ENCODE results near the gene DTNA. TPM values are rescaled to one million over a fixed set of nuclear protein-coding genes. Genes with fewer than 3 reads are reported as not detected.

Gene DTNA
- total RNA-seq, 1 experiment from 2014 or later = 10.4 TPM

- H3K4me3 ChIP-seq (ENCODE audit: low read depth, low read length) = no peak overlapping the region
- TF ChIP-seq, protein P1, sequence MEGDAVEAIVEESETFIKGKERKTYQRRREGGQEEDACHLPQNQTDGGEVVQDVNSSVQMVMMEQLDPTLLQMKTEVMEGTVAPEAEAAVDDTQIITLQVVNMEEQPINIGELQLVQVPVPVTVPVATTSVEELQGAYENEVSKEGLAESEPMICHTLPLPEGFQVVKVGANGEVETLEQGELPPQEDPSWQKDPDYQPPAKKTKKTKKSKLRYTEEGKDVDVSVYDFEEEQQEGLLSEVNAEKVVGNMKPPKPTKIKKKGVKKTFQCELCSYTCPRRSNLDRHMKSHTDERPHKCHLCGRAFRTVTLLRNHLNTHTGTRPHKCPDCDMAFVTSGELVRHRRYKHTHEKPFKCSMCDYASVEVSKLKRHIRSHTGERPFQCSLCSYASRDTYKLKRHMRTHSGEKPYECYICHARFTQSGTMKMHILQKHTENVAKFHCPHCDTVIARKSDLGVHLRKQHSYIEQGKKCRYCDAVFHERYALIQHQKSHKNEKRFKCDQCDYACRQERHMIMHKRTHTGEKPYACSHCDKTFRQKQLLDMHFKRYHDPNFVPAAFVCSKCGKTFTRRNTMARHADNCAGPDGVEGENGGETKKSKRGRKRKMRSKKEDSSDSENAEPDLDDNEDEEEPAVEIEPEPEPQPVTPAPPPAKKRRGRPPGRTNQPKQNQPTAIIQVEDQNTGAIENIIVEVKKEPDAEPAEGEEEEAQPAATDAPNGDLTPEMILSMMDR (IDR thresholded peaks at IDR 0.05; ENCODE audit: insufficient read depth in 1 of 2, low read depth in 1 of 2, low read length in 1 of 2, severe bottlenecking in 1 of 2, unreplicated experiment in 1 of 2) = no peak
- POLR2A ChIA-PET = no interaction called here
- intact Hi-C loops (cut with micrococcal nuclease; ENCODE audit: unreplicated experiment) = no loop called here
- Mint-ChIP-seq H3K9me3 (ENCODE audit: unreplicated experiment) (no peaks in the 10 kb centered on the region), H3K36me3 (ENCODE audit: insufficient read depth, unreplicated experiment) (no peaks in the 10 kb centered on the region), H3K27ac (ENCODE audit: unreplicated experiment) (no peak overlapping the region), H3K4me1 (ENCODE audit: low read depth, unreplicated experiment) (no peaks in the 10 kb centered on the region), H3K4me3 (ENCODE audit: unreplicated experiment) (no peak overlapping the region), H3K27me3 (ENCODE audit: insufficient read depth, unreplicated experiment) (no peaks in the 10 kb centered on the region)
- DNase-seq = no peak
- no peaks in the 10 kb centered on the region for H3K27me3 ChIP-seq (replicated peaks; ENCODE audit: control insufficient read depth, insufficient read depth, low read length)
- no peaks in the 10 kb centered on the region for H3K9me3 ChIP-seq
- CTCF ChIA-PET = no interaction called here
- no peaks in the 10 kb centered on the region for H3K36me3 ChIP-seq (ENCODE audit: control insufficient read depth, insufficient read depth, low read length)
- no peaks in the 10 kb centered on the region for H3K4me1 ChIP-seq
- BruUV-seq (replicated peaks) = no TSS peak
These were observed 15.4 kb upstream of the DTNA start for GRCh38 chr18:34694591-34695165.

DNA sequence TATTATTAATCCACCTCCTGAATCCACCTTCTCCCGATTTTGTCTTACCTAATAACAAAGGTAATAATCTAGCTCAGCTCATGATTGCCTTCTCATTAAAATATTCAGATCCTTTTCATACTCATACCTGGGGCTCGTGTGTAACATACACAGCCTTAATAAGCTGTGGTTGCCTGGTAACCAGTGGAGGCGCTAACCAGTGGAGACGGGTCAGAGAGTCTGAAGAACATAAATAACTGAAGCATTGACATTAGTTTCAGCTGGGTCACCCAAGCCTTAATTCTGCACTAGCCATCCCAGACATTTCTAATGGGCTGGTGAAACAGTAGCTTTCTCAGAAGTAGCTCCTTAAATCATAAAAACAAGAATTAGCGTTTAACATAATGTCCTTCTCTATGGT is 14.8 kb upstream of the DTNA start:
- no peaks in the 10 kb centered on the region for H3K36me3 Mint-ChIP-seq (ENCODE audit: insufficient read depth, unreplicated experiment)
- H3K27me3 Mint-ChIP-seq (ENCODE audit: insufficient read depth, unreplicated experiment) = no peaks in the 10 kb centered on the region
- intact Hi-C loops (cut with micrococcal nuclease; ENCODE audit: unreplicated experiment) = no loop called here
- POLR2A ChIA-PET = no interaction called here
- no peaks in the 10 kb centered on the region for H3K27me3 ChIP-seq (replicated peaks; ENCODE audit: control insufficient read depth, insufficient read depth, low read length)
- no peaks in the 10 kb centered on the region for H3K4me1 Mint-ChIP-seq (ENCODE audit: low read depth, unreplicated experiment)
- H3K4me3 Mint-ChIP-seq (ENCODE audit: unreplicated experiment) = no peak overlapping the region
- H3K27ac Mint-ChIP-seq (ENCODE audit: unreplicated experiment) = no peak overlapping the region
- no peaks in the 10 kb centered on the region for H3K36me3 ChIP-seq (ENCODE audit: control insufficient read depth, insufficient read depth, low read length)
- H3K9me3 ChIP-seq = no peaks in the 10 kb centered on the region
- no peak for DNase-seq
- TF ChIP-seq, protein P1 (IDR thresholded peaks at IDR 0.05; ENCODE audit: insufficient read depth in 1 of 2, low read depth in 1 of 2, low read length in 1 of 2, severe bottlenecking in 1 of 2, unreplicated experiment in 1 of 2) = no peak
- CTCF ChIA-PET = no interaction called here
- H3K4me3 ChIP-seq (ENCODE audit: low read depth, low read length) = no peak overlapping the region
- H3K9me3 Mint-ChIP-seq (ENCODE audit: unreplicated experiment) = no peaks in the 10 kb centered on the region
- no peaks in the 10 kb centered on the region for H3K4me1 ChIP-seq
- no TSS peak for BruUV-seq (replicated peaks)

DNA sequence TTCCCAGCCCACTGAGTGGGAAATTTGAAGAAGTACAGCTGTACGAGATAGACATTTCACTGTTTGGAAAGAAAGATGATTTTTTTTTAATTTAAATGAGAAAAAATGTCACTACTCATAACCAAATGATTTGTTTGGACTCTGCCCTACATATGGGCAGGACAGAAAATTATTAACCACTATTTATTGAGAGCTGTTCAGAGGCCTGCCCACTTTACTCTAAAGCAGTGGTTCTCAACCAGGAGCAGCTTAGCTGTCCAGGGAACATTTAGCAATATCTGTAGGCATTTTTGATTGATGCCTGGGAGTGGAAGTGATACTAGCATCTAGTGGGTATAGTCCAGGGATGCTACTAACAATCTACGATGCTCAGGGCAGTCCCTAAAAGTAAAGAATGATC is 13.4 kb upstream of the DTNA start:
- Histone ChIP-seq H3K36me3 (ENCODE audit: control insufficient read depth, insufficient read depth, low read length) (no peaks in the 10 kb centered on the region), H3K4me3 (ENCODE audit: low read depth, low read length) (no peak overlapping the region), H3K4me1 (no peaks in the 10 kb centered on the region), H3K9me3 (no peaks in the 10 kb centered on the region), H3K27me3 (replicated peaks; ENCODE audit: control insufficient read depth, insufficient read depth, low read length) (no peaks in the 10 kb centered on the region)
- ChIA-PET CTCF (no interaction called here), POLR2A (no interaction called here)
- intact Hi-C loops (cut with micrococcal nuclease; ENCODE audit: unreplicated experiment) = no loop called here
- H3K9me3 Mint-ChIP-seq (ENCODE audit: unreplicated experiment) = no peaks in the 10 kb centered on the region
- TF ChIP-seq, protein P1 (IDR thresholded peaks at IDR 0.05; ENCODE audit: insufficient read depth in 1 of 2, low read depth in 1 of 2, low read length in 1 of 2, severe bottlenecking in 1 of 2, unreplicated experiment in 1 of 2) = no peak
- H3K4me3 Mint-ChIP-seq (ENCODE audit: unreplicated experiment) = no peak overlapping the region
- no peaks in the 10 kb centered on the region for H3K4me1 Mint-ChIP-seq (ENCODE audit: low read depth, unreplicated experiment)
- DNase-seq = no peak
- H3K27me3 Mint-ChIP-seq (ENCODE audit: insufficient read depth, unreplicated experiment) = no peaks in the 10 kb centered on the region
- no peak overlapping the region for H3K27ac Mint-ChIP-seq (ENCODE audit: unreplicated experiment)
- no peaks in the 10 kb centered on the region for H3K36me3 Mint-ChIP-seq (ENCODE audit: insufficient read depth, unreplicated experiment)
- no TSS peak for BruUV-seq (replicated peaks)
